Parathyroid adenoma (tissue), 2 donors: Measurements from ENCODE around the gene BMP7.

Experiments
- H2AFZ ChIP-seq: fragments of 300-600 bp; sonication (generic); one replicate; pipeline ENCODE4 v1.7.0; 2017; ENCODE audit warnings: antibody characterized with exemption, mild to moderate bottlenecking
- H3K27ac ChIP-seq: fragments of 300-600 bp; sonication (generic); one replicate; pipeline ENCODE4 v1.7.0; 2017
- H3K27me3 ChIP-seq: fragments of 300-600 bp; sonication (generic); one replicate; pipeline ENCODE4 v1.7.0; 2017; ENCODE audit warnings: low read length; ENCODE audit not compliant: control insufficient read depth, insufficient read depth
- H3K36me3 ChIP-seq: fragments of 300-600 bp; sonication (generic); one replicate; pipeline ENCODE4 v1.7.0; 2017; ENCODE audit warnings: low read length; ENCODE audit not compliant: control insufficient read depth, insufficient read depth
- H3K4me1 ChIP-seq: fragments of 300-600 bp; sonication (generic); one replicate; pipeline ENCODE4 v1.7.0; 2017; ENCODE audit warnings: control low read depth
- H3K4me2 ChIP-seq: fragments of 300-600 bp; sonication (generic); one replicate; pipeline ENCODE4 v1.7.0; 2017; ENCODE audit warnings: low read length
- H3K4me3 ChIP-seq: fragments of 300-600 bp; sonication (generic); one replicate; pipeline ENCODE4 v1.7.0; 2017; ENCODE audit warnings: low read depth, low read length
- H3K79me2 ChIP-seq: fragments of 300-600 bp; sonication (generic); one replicate; pipeline ENCODE4 v1.7.0; 2017; ENCODE audit warnings: control low read depth
- H3K9ac ChIP-seq: fragments of 300-600 bp; sonication (generic); one replicate; pipeline ENCODE4 v1.7.0; 2017; ENCODE audit warnings: mild to moderate bottlenecking
- H3K9me3 ChIP-seq: fragments of 300-600 bp; sonication (generic); one replicate; pipeline ENCODE4 v1.7.0; 2017; ENCODE audit warnings: low read length; ENCODE audit not compliant: control insufficient read depth
- CTCF ChIP-seq: fragments of 300-600 bp; sonication (generic); IDR thresholded peaks from one replicate; pipeline ENCODE4 v1.7.0; 2017; ENCODE audit warnings: antibody characterized with exemption, mild to moderate bottlenecking
- donor health status: primary hyperparathyroidism.

The BMP7 gene

GRCh38 chr20:57140416-57140965, 126.0 kb downstream of the BMP7 start:
- no peaks in the 10 kb centered on the region for H3K9me3 ChIP-seq
- no peak overlapping the region for H3K9ac ChIP-seq
- no peak overlapping the region for H3K4me3 ChIP-seq
- no peaks in the 10 kb centered on the region for H3K79me2 ChIP-seq
- no peak overlapping the region for H3K4me2 ChIP-seq
- no peak overlapping the region for H3K27ac ChIP-seq
- H2AFZ ChIP-seq = no peak overlapping the region
- H3K36me3 ChIP-seq = no peaks in the 10 kb centered on the region
- H3K27me3 ChIP-seq = no peaks in the 10 kb centered on the region
- H3K4me1 ChIP-seq = no peaks in the 10 kb centered on the region
- no peak for TF ChIP-seq CTCF

DNA sequence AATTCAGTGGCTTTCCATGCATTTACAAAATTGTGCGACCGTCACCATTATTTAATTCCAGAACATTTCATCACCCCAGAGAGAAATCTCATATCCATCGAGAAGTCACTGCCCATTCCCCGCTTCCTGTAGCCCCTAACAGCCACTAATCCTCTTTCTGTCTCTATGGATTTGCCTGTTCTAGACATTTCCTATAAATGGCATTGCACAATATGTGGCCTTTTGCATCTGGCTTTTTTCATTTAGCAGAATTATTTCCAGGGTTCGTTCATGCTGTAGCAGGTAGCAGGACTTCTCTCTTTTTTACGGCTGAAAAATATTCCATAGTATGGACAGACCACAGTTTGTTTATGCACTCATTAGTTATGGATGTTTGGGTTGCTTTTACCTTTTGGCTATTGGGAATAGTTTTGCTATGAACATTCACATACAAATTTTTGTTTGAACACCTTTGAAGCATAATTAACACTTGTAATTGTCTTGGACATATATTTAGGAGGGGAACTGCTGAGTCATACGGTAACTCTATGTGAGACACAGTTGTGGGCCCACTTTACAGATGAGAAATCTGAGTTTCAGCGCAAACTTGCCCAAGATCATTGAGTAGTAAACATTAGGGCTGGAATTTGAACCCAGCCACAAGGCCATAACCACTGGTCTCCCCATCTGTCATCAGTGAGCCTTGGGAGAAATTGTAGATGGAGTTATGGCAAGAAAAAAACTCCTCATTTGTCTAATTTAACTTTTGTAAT, 126.9 kb downstream of the BMP7 start:
- H3K79me2 ChIP-seq = no peaks in the 10 kb centered on the region
- H3K27me3 ChIP-seq = no peaks in the 10 kb centered on the region

DNA sequence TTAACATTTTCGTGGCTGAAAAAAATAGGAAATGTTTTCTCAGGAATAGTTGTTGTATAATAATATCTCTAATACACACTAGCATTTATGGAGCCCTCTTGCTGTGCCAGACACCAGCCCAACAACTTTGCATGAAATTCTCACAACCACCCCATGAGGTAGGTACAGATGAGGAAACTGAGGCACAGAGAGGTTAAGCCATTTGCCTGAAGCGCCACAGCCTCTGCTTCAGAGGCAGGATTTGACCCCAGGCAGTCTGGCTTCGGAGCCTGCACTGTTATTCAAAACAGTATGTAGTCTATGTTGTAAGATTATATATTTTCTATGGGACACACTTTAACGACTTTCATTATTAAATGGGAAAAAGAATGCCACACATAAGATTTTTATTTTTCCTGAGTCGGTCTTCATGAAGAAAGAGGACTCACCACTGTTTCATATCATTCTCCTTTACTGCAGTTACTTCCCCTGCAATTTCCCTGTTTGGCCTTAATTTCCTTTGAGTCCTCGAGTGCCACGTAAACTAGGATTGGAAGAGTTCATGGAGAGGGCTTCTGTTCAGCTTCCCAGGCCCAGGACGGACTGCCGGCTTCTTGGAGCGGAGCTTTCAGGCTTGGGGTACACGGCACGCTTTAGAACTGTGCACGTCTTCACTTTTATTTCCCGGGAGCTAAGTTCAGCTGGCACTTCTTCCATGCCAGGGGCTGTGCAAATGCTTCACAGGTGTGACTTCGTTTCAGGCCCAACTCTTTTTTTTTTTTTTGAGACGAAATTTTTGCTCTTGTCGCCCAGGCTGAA, 128.0 kb downstream of the BMP7 start:
- Histone ChIP-seq H3K79me2 (no peaks in the 10 kb centered on the region), H3K36me3 (no peaks in the 10 kb centered on the region), H3K9ac (no peak overlapping the region), H3K4me1 (no peaks in the 10 kb centered on the region), H3K4me3 (no peak overlapping the region), H3K4me2 (no peak overlapping the region), H2AFZ (no peak overlapping the region), H3K27me3 (no peaks in the 10 kb centered on the region), H3K9me3 (no peaks in the 10 kb centered on the region), H3K27ac (no peak overlapping the region)
- no peak for TF ChIP-seq CTCF

More for the DNA sequence above, 126.9 kb downstream of the BMP7 start:
- Histone ChIP-seq H3K4me1 (no peaks in the 10 kb centered on the region), H3K36me3 (no peaks in the 10 kb centered on the region), H3K9ac (no peak overlapping the region), H3K9me3 (no peaks in the 10 kb centered on the region), H3K27ac (no peak overlapping the region), H2AFZ (no peak overlapping the region), H3K4me2 (no peak overlapping the region), H3K4me3 (no peak overlapping the region)
- no peak for TF ChIP-seq CTCF

DNA sequence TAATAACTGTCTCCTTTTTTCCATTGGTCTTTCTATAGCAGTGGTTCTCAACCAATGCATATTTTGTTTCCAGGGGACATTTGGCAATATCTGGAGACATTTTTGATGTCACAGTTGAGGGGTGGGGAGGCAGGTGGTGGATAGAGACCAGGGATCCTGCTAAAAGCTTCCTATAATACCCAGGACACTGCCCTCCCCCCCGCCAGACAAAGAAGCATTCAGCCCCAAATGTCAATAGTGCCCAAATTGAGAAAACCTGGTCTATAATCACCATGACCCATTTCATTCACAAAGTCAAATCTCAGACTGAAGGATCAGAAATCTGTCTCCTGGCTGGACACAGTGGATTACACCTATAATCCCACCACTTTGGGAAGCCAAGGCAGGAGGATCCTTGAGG, 128.8 kb downstream of the BMP7 start:
- TF ChIP-seq CTCF = no peak
- Histone ChIP-seq H3K27ac (no peak overlapping the region), H3K4me3 (no peak overlapping the region), H2AFZ (no peak overlapping the region), H3K27me3 (no peaks in the 10 kb centered on the region), H3K9ac (no peak overlapping the region), H3K4me1 (no peaks in the 10 kb centered on the region), H3K36me3 (no peaks in the 10 kb centered on the region), H3K9me3 (no peaks in the 10 kb centered on the region), H3K4me2 (no peak overlapping the region), H3K79me2 (no peaks in the 10 kb centered on the region)
